ENCODE measurements around the gene FRS3.

FRS3 gene

DNA sequence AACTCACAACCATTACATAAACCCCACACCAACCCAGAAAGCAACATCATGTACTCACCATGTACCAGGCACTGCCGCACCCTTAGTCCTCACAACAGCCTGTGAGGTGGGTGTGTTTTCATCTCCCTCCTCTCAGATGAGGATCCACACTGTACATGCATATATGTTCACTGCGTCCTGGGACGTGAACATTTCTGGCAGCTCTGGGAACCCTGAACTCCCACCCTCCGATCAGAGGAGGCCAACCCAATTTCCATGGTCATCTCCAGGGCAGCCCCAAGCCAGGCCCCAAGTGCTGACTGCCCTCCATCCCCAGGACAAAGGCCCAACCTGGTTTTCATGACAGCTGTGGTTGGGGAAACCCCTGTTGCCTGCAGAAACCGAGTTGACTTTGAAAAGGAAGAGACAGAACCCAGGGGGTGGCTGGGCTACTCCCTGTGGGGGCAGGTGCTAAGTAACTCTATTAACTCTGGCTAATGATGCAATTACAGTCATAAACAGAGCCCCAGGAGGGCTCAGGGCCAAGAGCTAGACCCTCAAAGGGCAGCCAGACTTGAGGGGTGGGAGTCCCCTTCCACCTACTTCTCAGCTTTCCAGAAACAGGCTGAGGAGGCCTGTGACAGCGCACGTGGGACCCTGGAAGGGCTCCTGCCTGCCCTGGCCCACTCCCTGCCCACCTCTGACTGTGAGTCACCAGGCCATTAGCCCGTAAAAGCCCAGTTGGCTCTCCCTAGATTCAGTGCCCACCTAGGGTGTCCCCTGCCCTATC, 46.9 kb downstream of the FRS3 start:
- Histone ChIP-seq H3K9me3 (ENCODE audit: control insufficient read depth, insufficient read depth, low read depth, low read length) (no peaks in the 10 kb centered on the region), H3K4me1 (ENCODE audit: control insufficient read depth, insufficient read depth, low read length) (0 out of 2 replicates have a peak, but pooled peaks cover 3% of the 10 kb centered on the region), H3K36me3 (ENCODE audit: control insufficient read depth in 2 of 2, insufficient read depth in 1 of 2, low read length in 2 of 2) (no peaks in the 10 kb centered on the region), H3K27ac (ENCODE audit: extremely low read depth, low read depth, low read length) (no peak overlapping the region), H3K4me3 (ENCODE audit: low read depth, low read length) (no peak overlapping the region)
- POLR2A ChIA-PET = interaction anchor here (0.6 to 2.0 kb wide), 5 partner anchors 15 to 209 kb away, joined by 3 to 11 read pairs (median 3); partner anchors contain the start of gene CCND3
- CTCF ChIA-PET = interaction anchor here (0.6 to 6.7 kb wide), 15 partner anchors 17 to 365 kb away, joined by 3 to 51 read pairs (median 7); partner anchors contain the start of genes FRS3 and TOMM6
- TF ChIP-seq ZNF747 (tag by site-specific recombination; IDR thresholded peaks at IDR 0.05) (no peak), BCL11B (tag by site-specific recombination; IDR thresholded peaks at IDR 0.05; ENCODE audit: low read depth) (no peak), ZNF174 (tag by site-specific recombination; IDR thresholded peaks at IDR 0.05) (no peak), SALL2 (tag by site-specific recombination; IDR thresholded peaks at IDR 0.05; ENCODE audit: borderline replicate concordance) (no peak), ZNF501 (tag by site-specific recombination; IDR thresholded peaks at IDR 0.05) (no peak), ZNF280D (tag by site-specific recombination; IDR thresholded peaks at IDR 0.05) (no peak), PRDM1 (tag by site-specific recombination; IDR thresholded peaks at IDR 0.05) (no peak), ZNF626 (tag by site-specific recombination; IDR thresholded peaks at IDR 0.05) (no peak), ZNF341 (tag by site-specific recombination; IDR thresholded peaks at IDR 0.05; ENCODE audit: low read depth) (peak; percentile 22; the same call in 1 of the 2 replicates), KLF9 (tag by site-specific recombination; IDR thresholded peaks at IDR 0.05; ENCODE audit: low read depth) (no peak), ZNF701 (tag by site-specific recombination; IDR thresholded peaks at IDR 0.05) (no peak), ZNF555 (tag by site-specific recombination; conservative IDR thresholded peaks at IDR 0.05) (no peak), ZNF558 (tag by site-specific recombination; IDR thresholded peaks at IDR 0.05) (no peak), ZBTB8A (tag by site-specific recombination; IDR thresholded peaks at IDR 0.05) (peak; percentile 77), KLF10 (tag by site-specific recombination; IDR thresholded peaks at IDR 0.05) (no peak), ATF2 (tag by site-specific recombination; IDR thresholded peaks at IDR 0.05; ENCODE audit: low read depth) (no peak), ZNF560 (tag by site-specific recombination; IDR thresholded peaks at IDR 0.05; ENCODE audit: borderline replicate concordance) (no peak), ZFP3 (tag by site-specific recombination; IDR thresholded peaks at IDR 0.05; ENCODE audit: low read depth) (no peak), OVOL3 (tag by site-specific recombination; IDR thresholded peaks at IDR 0.05) (no peak), ZNF274 (IDR thresholded peaks at IDR 0.05; ENCODE audit: low read length) (no peak), ZNF274 (tag by site-specific recombination; IDR thresholded peaks at IDR 0.05; ENCODE audit: borderline replicate concordance) (no peak), ZNF112 (tag by site-specific recombination; IDR thresholded peaks at IDR 0.05) (no peak), ZXDB (tag by site-specific recombination; IDR thresholded peaks at IDR 0.05) (no peak), ZNF837 (tag by site-specific recombination; IDR thresholded peaks at IDR 0.05) (no peak)
- TF ChIP-seq, protein P1, sequence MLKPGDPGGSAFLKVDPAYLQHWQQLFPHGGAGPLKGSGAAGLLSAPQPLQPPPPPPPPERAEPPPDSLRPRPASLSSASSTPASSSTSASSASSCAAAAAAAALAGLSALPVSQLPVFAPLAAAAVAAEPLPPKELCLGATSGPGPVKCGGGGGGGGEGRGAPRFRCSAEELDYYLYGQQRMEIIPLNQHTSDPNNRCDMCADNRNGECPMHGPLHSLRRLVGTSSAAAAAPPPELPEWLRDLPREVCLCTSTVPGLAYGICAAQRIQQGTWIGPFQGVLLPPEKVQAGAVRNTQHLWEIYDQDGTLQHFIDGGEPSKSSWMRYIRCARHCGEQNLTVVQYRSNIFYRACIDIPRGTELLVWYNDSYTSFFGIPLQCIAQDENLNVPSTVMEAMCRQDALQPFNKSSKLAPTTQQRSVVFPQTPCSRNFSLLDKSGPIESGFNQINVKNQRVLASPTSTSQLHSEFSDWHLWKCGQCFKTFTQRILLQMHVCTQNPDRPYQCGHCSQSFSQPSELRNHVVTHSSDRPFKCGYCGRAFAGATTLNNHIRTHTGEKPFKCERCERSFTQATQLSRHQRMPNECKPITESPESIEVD (tag by site-specific recombination; IDR thresholded peaks at IDR 0.05) = no peak
- TF ChIP-seq, protein P2, sequence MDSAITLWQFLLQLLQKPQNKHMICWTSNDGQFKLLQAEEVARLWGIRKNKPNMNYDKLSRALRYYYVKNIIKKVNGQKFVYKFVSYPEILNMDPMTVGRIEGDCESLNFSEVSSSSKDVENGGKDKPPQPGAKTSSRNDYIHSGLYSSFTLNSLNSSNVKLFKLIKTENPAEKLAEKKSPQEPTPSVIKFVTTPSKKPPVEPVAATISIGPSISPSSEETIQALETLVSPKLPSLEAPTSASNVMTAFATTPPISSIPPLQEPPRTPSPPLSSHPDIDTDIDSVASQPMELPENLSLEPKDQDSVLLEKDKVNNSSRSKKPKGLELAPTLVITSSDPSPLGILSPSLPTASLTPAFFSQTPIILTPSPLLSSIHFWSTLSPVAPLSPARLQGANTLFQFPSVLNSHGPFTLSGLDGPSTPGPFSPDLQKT (IDR thresholded peaks at IDR 0.05; ENCODE audit: borderline replicate concordance, low read depth, low read length) = no peak
- TF ChIP-seq, protein P3, sequence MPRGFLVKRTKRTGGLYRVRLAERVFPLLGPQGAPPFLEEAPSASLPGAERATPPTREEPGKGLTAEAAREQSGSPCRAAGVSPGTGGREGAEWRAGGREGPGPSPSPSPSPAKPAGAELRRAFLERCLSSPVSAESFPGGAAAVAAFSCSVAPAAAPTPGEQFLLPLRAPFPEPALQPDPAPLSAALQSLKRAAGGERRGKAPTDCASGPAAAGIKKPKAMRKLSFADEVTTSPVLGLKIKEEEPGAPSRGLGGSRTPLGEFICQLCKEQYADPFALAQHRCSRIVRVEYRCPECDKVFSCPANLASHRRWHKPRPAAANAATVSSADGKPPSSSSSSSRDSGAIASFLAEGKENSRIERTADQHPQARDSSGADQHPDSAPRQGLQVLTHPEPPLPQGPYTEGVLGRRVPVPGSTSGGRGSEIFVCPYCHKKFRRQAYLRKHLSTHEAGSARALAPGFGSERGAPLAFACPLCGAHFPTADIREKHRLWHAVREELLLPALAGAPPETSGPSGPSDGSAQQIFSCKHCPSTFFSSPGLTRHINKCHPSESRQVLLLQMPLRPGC (tag by site-specific recombination; IDR thresholded peaks at IDR 0.05) = no peak
